ENCODE measurements around the gene DEAF1. TPM values are rescaled to one million over a fixed set of nuclear protein-coding genes. Genes with fewer than 3 reads are reported as not detected.

The DEAF1 gene
- total RNA-seq, 6 donors from 2014 or later, result 23.9 to 87.3 (median 35.6) TPM

GRCh38 chr11:721247-721740, 26.3 kb upstream of the DEAF1 start:
- peaks cover 19 to 38% (median 27%) of the 10 kb centered on the region in 4 donors for H3K4me1 ChIP-seq
- no peaks in the 10 kb centered on the region for H3K9me3 ChIP-seq
- TF ChIP-seq POLR2AphosphoS5 (IDR thresholded peaks at IDR 0.05), result no peak
- TF ChIP-seq EP300 (IDR thresholded peaks at IDR 0.05), result no peak
- no peak for TF ChIP-seq POLR2A (IDR thresholded peaks at IDR 0.05)
- TF ChIP-seq CTCF (IDR thresholded peaks at IDR 0.05), result no peak
- peaks cover 0 to 14% (median 1%) of the 10 kb centered on the region in 4 donors for H3K36me3 ChIP-seq
- no peak for ATAC-seq (ENCODE audit: low FRiP score in 2 of 2)
- H3K27me3 ChIP-seq, result peaks cover 0 to 55% (median 16%) of the 10 kb centered on the region in 4 donors
- H3K27ac ChIP-seq, result no peak overlapping the region
- WGBS, 2 donors, result 38 to 47% methylated on average over 8 to 26 of the region's 28 CpGs
- H3K4me3 ChIP-seq, result peak overlapping the region in 2 of 4 donors; percentile 27 to 34
- peak in 1 of 2 donors; percentile 79 for DNase-seq

- Histone ChIP-seq H3K36me3 (peaks cover 0 to 14% (median 1%) of the 10 kb centered on the region in 4 donors), H3K27me3 (peaks cover 0 to 49% (median 13%) of the 10 kb centered on the region in 4 donors), H3K27ac (no peak overlapping the region), H3K9me3 (no peaks in the 10 kb centered on the region), H3K4me3 (peak overlapping the region in 2 of 4 donors; percentile 27 to 34), H3K4me1 (peaks cover 13 to 33% (median 22%) of the 10 kb centered on the region in 4 donors)
- 19 to 32% methylated on average over 18 to 25 of the region's 53 CpGs for WGBS, 2 donors
- TF ChIP-seq POLR2AphosphoS5 (IDR thresholded peaks at IDR 0.05), result no peak
- no peak for TF ChIP-seq POLR2A (IDR thresholded peaks at IDR 0.05)
- no peak for TF ChIP-seq CTCF (IDR thresholded peaks at IDR 0.05)
- peak in 1 of 2 donors; percentile 84 for DNase-seq
- ATAC-seq (ENCODE audit: low FRiP score in 2 of 2), result no peak
Observed at GRCh38 chr11:720642-721246, 25.7 kb upstream of the DEAF1 start.

- Histone ChIP-seq H3K4me1 (peaks cover 10 to 27% (median 18%) of the 10 kb centered on the region in 4 donors), H3K27me3 (peaks cover 0 to 43% (median 9%) of the 10 kb centered on the region in 4 donors), H3K9me3 (no peaks in the 10 kb centered on the region), H3K36me3 (peaks cover 0 to 14% (median 1%) of the 10 kb centered on the region in 4 donors), H3K27ac (no peak overlapping the region), H3K4me3 (peak overlapping the region in 2 of 4 donors; percentile 27 to 34)
- no peak for ATAC-seq (ENCODE audit: low FRiP score in 2 of 2)
- TF ChIP-seq EP300 (IDR thresholded peaks at IDR 0.05) (no peak), POLR2AphosphoS5 (IDR thresholded peaks at IDR 0.05) (no peak)
- 73 to 90% methylated on average over 14 to 24 of the region's 35 CpGs for WGBS, 2 donors
- DNase-seq, result peak in 1 of 2 donors; percentile 69
Observed at GRCh38 chr11:720017-720641, 25.1 kb upstream of the DEAF1 start.

- Histone ChIP-seq H3K9me3 (no peaks in the 10 kb centered on the region), H3K4me3 (no peak overlapping the region), H3K27me3 (peaks cover 0 to 36% (median 9%) of the 10 kb centered on the region in 4 donors), H3K4me1 (peaks cover 10 to 25% (median 18%) of the 10 kb centered on the region in 4 donors), H3K27ac (no peak overlapping the region), H3K36me3 (peaks cover 0 to 14% (median under 1%) of the 10 kb centered on the region in 4 donors)
- no peak for ATAC-seq (ENCODE audit: low FRiP score in 2 of 2)
- no peak for TF ChIP-seq CTCF (IDR thresholded peaks at IDR 0.05)
- no peak for TF ChIP-seq POLR2AphosphoS5 (IDR thresholded peaks at IDR 0.05)
- no peak for TF ChIP-seq POLR2A (IDR thresholded peaks at IDR 0.05)
- no peak for TF ChIP-seq EP300 (IDR thresholded peaks at IDR 0.05)
- WGBS, 2 donors, result 80 to 82% methylated on average over 31 to 33 of the region's 34 CpGs
- peak in 1 of 2 donors; percentile 57 for DNase-seq
Observed at GRCh38 chr11:719214-720016, 24.4 kb upstream of the DEAF1 start.

- Histone ChIP-seq H3K36me3 (no peaks in the 10 kb centered on the region), H3K9me3 (no peaks in the 10 kb centered on the region), H3K4me1 (peaks cover 0 to 23% (median 9%) of the 10 kb centered on the region in 4 donors), H3K4me3 (no peak overlapping the region), H3K27ac (no peak overlapping the region), H3K27me3 (peaks cover 0 to under 1% (median 0%) of the 10 kb centered on the region in 4 donors)
- ATAC-seq (ENCODE audit: low FRiP score in 2 of 2) (no peak), DNase-seq (peak in 1 of 2 donors; percentile 43)
- WGBS, 2 donors, result 95 to 97% methylated on average over 6 of the region's 6 CpGs
- TF ChIP-seq POLR2AphosphoS5 (IDR thresholded peaks at IDR 0.05) (no peak), POLR2A (IDR thresholded peaks at IDR 0.05) (no peak), CTCF (IDR thresholded peaks at IDR 0.05) (no peak), EP300 (IDR thresholded peaks at IDR 0.05) (no peak)
Observed at GRCh38 chr11:714436-714835, 19.4 kb upstream of the DEAF1 start.
